Omental fat pad (tissue), 4 donors: ENCODE data around the gene CHCHD3. TPM values are rescaled to one million over a fixed set of nuclear protein-coding genes. Genes with fewer than 3 reads are reported as not detected.

Experiments used
- ATAC-seq: fragments of 150-250 bp; one replicate; pipeline ENCODE4 v1.9.1; 2016; ENCODE audit warnings: mild to moderate bottlenecking, moderate library complexity; ENCODE audit not compliant: low FRiP score
- DNase-seq: peaks from one replicate; pipeline ENCODE4 v3.0.0-alpha.2; 2019; ENCODE audit warnings: low spot score
- CTCF ChIP-seq, 3 donors: fragments of 450-650 bp; IDR thresholded peaks; one replicate each; pipeline ENCODE4 v1.5.1; 2016 to 2017; ENCODE audit warnings: antibody characterized with exemption in 3 of 3, mild to moderate bottlenecking in 3 of 3, moderate library complexity in 2 of 3
- total RNA-seq, 4 donors: library from RNA; depleted of rRNA; stranded (reverse); fragments of >200 nt; gene quantifications; one replicate each; pipeline ENCODE4 v1.1.0, GENCODE V29; 2016

CHCHD3 gene
- total RNA-seq, 4 donors from 2014 or later: 53.0 to 63.1 (median 56.5) TPM

GRCh38 chr7:132750096-132750495, 331.8 kb downstream of the CHCHD3 start:
- no peak for ATAC-seq
- no peak for DNase-seq
- no peak for TF ChIP-seq CTCF (IDR thresholded peaks at IDR 0.05)

GRCh38 chr7:132745510-132745909, 336.4 kb downstream of the CHCHD3 start:
- ATAC-seq (no peak), DNase-seq (no peak)
- TF ChIP-seq CTCF (IDR thresholded peaks at IDR 0.05): no peak

GRCh38 chr7:132743974-132744373, 337.9 kb downstream of the CHCHD3 start:
- DNase-seq: no peak
- no peak for TF ChIP-seq CTCF (IDR thresholded peaks at IDR 0.05)
- no peak for ATAC-seq

GRCh38 chr7:132742189-132742612, 339.7 kb downstream of the CHCHD3 start:
- no peak for TF ChIP-seq CTCF (IDR thresholded peaks at IDR 0.05)
- no peak for ATAC-seq
- DNase-seq: no peak

- ATAC-seq: no peak
- DNase-seq: no peak
- no peak for TF ChIP-seq CTCF (IDR thresholded peaks at IDR 0.05)
These were observed 341.7 kb downstream of the CHCHD3 start for GRCh38 chr7:132740176-132740575.

GRCh38 chr7:132739271-132739955, 342.5 kb downstream of the CHCHD3 start:
- ATAC-seq: peak; percentile 76
- no peak for TF ChIP-seq CTCF (IDR thresholded peaks at IDR 0.05)
- DNase-seq: no peak

GRCh38 chr7:132738254-132738653, 343.6 kb downstream of the CHCHD3 start:
- ATAC-seq (peak; percentile 62), DNase-seq (no peak)
- no peak for TF ChIP-seq CTCF (IDR thresholded peaks at IDR 0.05)
